Erythroblast (primary cell): Measurements from ENCODE around the gene OR6S1.

Experiments used
- GATA1 ChIP-seq: IDR thresholded peaks from 2 replicates; pipeline ENCODE4 v1.6.1; 2011; ENCODE audit warnings: low read depth, mild to moderate bottlenecking, control low read depth, low read length, moderate library complexity
- POLR2A ChIP-seq: IDR thresholded peaks from 2 replicates; pipeline ENCODE4 v1.6.1; 2011; ENCODE audit warnings: mild to moderate bottlenecking, low read length

DNA sequence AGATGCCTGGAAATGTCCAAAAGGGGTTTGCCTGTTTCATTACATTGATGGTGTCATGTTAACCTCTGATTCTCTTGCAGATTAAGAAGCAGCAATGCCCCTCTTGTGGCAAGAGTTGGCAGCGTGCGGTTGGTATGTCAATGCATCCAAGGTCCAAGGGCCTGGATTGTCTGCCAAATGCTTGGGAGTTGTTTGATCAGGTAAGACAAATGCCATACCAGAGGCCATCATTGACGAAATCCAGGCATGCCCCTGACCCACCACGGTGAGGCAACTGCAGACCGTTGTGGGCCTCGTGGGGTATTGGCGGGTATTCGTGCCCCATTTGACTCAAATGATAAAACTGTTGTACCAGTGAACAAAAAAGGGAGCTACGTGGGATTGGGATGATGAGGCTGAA lies 38.9 kb downstream of the OR6S1 start:
- no peak for TF ChIP-seq POLR2A
- no peak for TF ChIP-seq GATA1
